Measurements from ENCODE around the gene PCGF3. TPM values are rescaled to one million over a fixed set of nuclear protein-coding genes. Genes with fewer than 3 reads are reported as not detected.

The PCGF3 gene
- total and polyA plus RNA-seq, 12 donors = 17.5 to 50.8 (median 21.9) TPM

DNA sequence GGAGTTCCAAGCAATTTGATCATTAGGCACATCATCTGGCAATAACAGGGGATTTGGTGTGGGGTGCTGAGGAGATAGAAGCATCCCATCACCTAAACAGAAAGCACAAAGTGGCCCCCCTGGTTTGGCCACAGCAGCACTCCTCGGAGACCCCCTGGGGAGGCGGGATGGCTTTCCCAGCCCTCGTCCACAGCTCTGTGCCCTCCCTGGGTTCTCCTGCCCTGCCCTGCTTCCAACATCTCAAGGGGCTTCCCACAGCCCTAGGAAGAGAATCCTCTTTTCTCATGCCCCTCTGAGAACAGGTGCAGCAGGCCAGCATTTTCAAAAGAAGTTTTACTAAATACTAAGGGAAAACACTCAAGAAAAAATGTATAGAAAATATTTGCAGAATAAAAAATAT, 44.4 kb upstream of the PCGF3 start:
- peaks cover 0 to 19% (median 8%) of the 10 kb centered on the region in 9 donors for H3K4me1 ChIP-seq
- TF ChIP-seq, protein P1, sequence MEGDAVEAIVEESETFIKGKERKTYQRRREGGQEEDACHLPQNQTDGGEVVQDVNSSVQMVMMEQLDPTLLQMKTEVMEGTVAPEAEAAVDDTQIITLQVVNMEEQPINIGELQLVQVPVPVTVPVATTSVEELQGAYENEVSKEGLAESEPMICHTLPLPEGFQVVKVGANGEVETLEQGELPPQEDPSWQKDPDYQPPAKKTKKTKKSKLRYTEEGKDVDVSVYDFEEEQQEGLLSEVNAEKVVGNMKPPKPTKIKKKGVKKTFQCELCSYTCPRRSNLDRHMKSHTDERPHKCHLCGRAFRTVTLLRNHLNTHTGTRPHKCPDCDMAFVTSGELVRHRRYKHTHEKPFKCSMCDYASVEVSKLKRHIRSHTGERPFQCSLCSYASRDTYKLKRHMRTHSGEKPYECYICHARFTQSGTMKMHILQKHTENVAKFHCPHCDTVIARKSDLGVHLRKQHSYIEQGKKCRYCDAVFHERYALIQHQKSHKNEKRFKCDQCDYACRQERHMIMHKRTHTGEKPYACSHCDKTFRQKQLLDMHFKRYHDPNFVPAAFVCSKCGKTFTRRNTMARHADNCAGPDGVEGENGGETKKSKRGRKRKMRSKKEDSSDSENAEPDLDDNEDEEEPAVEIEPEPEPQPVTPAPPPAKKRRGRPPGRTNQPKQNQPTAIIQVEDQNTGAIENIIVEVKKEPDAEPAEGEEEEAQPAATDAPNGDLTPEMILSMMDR (IDR thresholded peaks at IDR 0.05) = no peak
- H3K27me3 ChIP-seq = peaks cover 0 to 17% (median 2%) of the 10 kb centered on the region in 7 donors
- H3K4me3 ChIP-seq = no peak overlapping the region
- 85 to 97% methylated on average over 3 of the region's 3 CpGs for whole genome bisulfite sequencing, 2 donors
- DNase-seq (no peak), ATAC-seq (no peak)
- no peak overlapping the region for H3K27ac ChIP-seq
- no peaks in the 10 kb centered on the region for H3K36me3 ChIP-seq
- intact Hi-C loops (cut with DNase I) = no loop called here
- H3K9me3 ChIP-seq = no peaks in the 10 kb centered on the region

- TF ChIP-seq, protein P1 (IDR thresholded peaks at IDR 0.05) = no peak
- DNase-seq = no peak
- no peaks in the 10 kb centered on the region for H3K36me3 ChIP-seq
- WGBS, 2 donors = 97% methylated on average over 42 of the region's 42 CpGs
- peaks cover 0 to 19% (median 8%) of the 10 kb centered on the region in 9 donors for H3K4me1 ChIP-seq
- intact Hi-C loops (cut with DNase I) = no loop called here
- H3K9me3 ChIP-seq = no peaks in the 10 kb centered on the region
- ATAC-seq = no peak
- H3K27me3 ChIP-seq = peaks cover 0 to 17% (median 2%) of the 10 kb centered on the region in 7 donors
- H3K27ac ChIP-seq = no peak overlapping the region
- H3K4me3 ChIP-seq = no peak overlapping the region
These were observed 43.5 kb upstream of the PCGF3 start for GRCh38 chr4:661881-662761.

- intact Hi-C loops (cut with DNase I) = no loop called here
- 44 to 54% methylated on average over 20 of the region's 20 CpGs for WGBS, 2 donors
- H3K9me3 ChIP-seq = no peaks in the 10 kb centered on the region
- H3K4me3 ChIP-seq = peak overlapping the region; percentile 49 to 79 (median 70)
- TF ChIP-seq, protein P1 (IDR thresholded peaks at IDR 0.05) = no peak
- peaks cover 0 to 17% (median 2%) of the 10 kb centered on the region in 7 donors for H3K27me3 ChIP-seq
- H3K36me3 ChIP-seq = no peaks in the 10 kb centered on the region
- ATAC-seq = peak in 2 of 8 donors; percentile 3 to 4
- peak overlapping the region in 2 of 10 donors; percentile 67 to 83 for H3K27ac ChIP-seq
- DNase-seq = no peak
- peaks cover 0 to 19% (median 8%) of the 10 kb centered on the region in 9 donors for H3K4me1 ChIP-seq
These were observed 42.6 kb upstream of the PCGF3 start for GRCh38 chr4:663046-663437.

- Histone ChIP-seq H3K4me1 (peaks cover 0 to 19% (median 8%) of the 10 kb centered on the region in 9 donors), H3K4me3 (peak overlapping the region; percentile 49 to 79 (median 70)), H3K9me3 (no peaks in the 10 kb centered on the region), H3K27me3 (peaks cover 0 to 17% (median 2%) of the 10 kb centered on the region in 7 donors), H3K27ac (peak overlapping the region in 4 of 10 donors; percentile 18 to 83 (median 53)), H3K36me3 (no peaks in the 10 kb centered on the region)
- peak; percentile 39 to 67 (median 48) for ATAC-seq
- TF ChIP-seq, protein P1 (IDR thresholded peaks at IDR 0.05) = peak in 4 of 9 donors; percentile 14 to 29 (median 24)
- intact Hi-C loops (cut with DNase I) = no loop called here
- 3% methylated on average over 78 to 80 of the region's 80 CpGs for WGBS, 2 donors
- DNase-seq = peak in 1 of 2 donors; percentile 59
These were observed 41.9 kb upstream of the PCGF3 start for GRCh38 chr4:663438-664428.
